Stromal cell of bone marrow (primary cell): Measurements from ENCODE around the gene AOC1.

Experiments used
- DNase-seq: peaks from one replicate; pipeline ENCODE4 v3.0.0-alpha.2; 2012; ENCODE audit warnings: low read depth

The AOC1 gene

DNA sequence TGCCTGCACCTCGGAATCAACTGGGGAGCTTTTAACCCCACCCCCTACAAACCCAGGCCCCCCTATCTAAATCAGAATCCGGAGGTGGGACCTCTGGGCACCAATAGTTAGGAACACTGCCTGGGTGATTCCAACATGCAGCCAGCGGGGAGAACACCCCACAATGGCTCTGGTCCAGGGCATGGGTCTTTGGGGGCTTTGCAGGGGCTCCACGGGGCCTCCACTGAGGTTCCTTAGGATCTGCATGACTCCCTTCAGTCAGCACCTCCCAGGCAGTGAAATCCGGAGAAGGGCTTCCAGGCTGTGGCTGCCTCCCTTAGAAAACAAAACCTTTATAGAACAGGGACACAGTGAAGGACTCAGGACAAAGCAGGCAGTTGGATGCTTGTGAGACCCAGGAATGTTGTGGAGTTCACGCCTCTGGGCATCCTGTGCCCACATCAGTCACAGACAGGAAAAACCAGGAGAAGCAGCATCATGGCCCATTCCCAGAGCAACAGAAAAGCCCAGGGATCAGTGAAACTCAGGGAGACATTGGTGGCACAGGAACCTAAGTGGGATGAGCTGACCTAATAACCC is 16.5 kb upstream of the AOC1 start:
- no peak for DNase-seq

DNA sequence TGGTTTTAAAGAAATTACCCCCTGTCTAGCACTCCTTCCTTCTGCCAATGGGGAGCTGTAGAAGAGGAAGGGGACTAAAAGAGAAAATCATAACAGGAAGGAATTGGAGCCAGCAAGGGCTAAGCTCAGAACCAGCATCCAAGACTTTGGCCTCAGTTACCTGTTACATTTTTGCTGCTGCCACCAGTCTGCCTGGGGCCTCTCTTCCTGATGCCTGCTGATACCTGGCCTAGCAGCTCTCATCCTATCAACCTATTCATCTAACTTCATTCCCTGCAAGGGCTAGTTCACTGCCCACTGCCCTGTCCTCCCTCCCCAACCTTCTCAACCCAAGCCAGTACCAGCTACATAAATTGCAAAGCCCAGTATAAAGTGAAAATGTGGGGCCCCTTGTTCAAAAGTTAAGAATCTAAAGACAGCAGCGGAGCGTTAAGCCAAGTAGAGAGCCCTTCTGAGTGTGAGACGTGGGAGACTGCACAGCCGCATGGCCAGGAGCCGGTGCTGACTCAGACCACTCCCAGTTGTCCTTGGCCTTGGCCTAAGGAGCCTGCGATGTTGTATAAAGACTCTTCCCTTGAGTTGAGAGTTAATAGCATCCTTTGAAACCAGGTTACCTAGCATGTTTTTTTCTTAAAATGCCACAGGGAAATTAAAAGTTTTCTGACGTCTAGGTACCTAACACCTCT is 13.2 kb upstream of the AOC1 start:
- DNase-seq, result no peak

DNA sequence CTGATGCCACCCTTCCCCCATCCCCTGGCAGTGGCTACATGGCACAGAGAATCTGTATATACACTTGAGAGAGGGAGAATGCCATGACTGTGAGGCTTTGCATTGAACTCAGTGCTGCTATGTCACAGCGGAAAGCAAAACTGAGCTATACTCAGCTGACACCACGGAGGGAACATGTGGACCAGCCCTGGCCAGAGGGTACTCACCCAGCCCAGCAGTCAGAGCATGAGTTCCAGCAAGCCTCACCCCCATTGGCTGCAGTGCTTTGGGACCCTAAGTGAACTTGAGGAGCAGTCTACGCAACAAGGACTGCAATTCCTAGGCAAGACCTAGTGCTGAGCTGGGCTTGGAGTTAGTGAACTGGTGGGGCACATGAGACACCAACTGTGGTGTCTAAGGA is 10.3 kb upstream of the AOC1 start:
- DNase-seq, result no peak

DNA sequence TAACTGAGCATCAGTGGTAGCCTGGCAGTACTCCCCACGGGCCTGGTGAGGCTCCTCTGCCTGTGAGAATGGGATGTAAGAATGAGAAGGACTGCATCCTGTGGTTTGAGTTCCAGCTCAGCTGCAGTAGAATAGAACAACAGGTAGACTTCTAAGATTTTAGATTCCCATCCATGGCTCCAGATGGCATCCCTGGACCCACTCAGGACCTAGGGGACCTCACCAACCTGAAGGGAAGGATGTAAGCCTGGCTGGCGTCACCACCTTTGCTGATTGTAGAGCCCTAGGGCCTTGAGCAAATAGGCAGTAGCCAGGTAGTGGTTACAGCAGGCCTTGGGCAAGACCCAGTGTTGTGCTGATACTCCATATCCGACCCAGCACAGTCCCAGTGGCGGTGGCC is 9.6 kb upstream of the AOC1 start:
- DNase-seq, result no peak

DNA sequence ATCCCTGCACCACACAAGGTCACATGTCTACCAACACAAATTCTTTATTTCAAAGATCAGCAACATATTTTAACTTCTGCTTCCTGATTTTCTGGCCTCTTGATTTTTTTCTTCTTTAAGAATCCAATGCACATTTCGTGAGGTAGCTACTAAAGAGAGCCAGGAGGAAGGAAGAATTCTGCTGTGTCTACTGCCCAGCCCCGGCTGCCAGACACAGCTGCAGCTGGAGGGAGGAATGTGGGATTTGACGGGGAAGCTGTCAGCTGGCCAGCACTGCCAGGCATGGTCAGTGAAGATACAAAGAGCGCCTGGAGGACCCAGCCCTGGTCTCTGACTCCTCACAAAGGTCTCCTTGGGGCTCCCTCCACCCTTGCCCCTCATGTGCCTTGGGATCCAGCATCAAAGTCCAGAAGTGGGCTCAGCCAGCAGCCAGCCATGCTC is 6.9 kb upstream of the AOC1 start:
- DNase-seq, result no peak

DNA sequence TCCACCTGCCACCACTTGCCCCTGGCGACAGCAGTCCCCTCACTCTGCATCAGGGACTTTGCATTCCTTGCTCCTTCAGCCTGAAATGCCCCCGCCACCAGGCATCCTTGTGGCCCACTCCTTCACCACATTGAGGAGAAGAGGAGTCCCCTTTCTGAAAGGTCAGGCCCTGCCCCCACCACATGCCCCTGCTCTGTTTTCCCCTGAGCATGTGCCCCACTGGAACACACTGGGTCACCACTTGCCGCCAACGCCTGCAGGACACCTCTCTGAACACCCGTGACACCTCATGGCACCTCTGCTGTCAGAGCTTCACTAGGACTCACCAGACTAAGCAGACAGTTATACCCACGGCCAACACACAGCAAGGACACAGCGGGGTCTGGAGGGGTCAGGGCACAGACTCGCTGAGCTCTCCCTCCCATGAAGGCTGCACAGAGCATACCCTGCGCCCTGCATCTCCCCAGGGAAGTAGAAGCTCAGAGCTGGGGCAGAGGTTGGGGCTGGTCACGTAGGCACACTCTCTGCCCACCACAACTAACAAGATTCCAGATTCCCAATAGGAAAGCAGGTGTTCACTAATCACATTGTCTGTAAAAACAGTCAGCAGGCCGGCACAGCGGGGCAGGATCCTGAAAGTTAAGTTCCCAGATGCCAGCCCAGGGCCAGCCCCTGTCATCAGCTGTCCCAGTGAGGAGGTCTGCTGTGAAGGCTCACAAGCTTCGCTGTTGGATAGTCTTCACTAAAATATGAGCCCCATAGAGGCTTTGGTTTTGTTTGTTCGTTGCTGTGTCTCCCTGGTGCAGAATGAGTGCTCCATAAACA is 5.8 kb upstream of the AOC1 start:
- DNase-seq, result no peak

DNA sequence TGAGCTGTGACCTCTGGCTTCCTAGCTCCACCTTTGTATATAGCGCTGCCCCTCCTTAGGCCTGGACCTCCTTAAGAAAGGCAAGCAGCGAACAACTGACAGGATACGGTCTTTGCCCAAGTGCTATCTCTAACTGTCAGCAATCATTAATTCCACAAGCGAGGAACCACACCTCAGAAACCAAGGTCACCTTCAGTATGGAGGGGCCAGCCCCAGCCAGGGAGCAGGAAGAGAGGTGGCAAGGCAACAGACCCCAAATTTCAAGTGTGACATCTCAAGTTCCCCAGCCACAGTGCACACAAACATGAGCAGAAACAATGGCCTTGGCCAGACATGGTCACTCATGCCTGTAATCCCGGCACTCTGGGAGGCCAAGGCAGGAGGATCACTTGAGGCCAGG is 4.8 kb upstream of the AOC1 start:
- no peak for DNase-seq

DNA sequence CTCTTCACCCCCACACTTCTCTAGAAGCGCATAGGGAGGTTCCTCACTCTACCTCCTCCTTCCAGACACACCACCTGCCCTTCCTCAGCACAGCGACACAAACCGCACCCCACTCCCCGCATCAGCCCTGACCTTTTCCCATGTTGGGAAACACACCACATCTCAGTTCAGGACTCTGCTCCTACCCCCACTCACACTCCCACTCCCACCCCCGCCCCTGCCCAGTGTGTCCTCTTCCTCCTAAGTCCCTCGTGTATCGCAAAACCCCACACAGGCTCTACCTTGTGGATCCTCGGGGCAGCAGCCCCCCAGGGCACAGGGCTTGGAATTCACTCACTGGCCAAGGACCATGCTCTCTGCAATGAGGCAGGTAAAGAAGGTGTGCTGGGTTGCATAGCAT is 4.2 kb upstream of the AOC1 start:
- no peak for DNase-seq

DNA sequence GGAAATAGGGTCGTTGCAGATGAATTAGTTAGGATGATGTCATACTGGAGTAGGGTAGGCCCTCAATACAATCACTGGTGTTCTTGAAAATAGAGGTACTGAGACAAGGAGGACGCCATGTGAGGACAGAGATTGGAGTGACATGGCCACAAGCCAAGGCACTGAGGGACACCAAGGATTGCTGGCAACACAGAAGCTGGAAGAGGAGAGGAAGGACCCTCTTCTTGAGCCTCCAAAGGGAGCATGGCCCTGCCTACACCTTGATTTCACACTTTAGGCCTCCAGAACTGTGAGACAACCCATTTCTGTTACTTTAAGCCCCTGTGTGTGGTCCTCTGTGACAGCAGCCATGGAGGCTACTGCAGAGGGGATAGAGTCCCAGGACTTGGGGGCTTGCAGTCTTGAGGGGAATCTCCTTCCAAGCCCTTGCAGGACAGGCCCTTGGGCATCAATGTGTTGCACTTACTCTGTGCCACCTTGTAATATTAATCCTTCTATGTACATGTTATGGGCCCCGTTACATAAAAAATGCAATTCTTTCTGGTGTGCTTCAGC is 3.7 kb upstream of the AOC1 start:
- DNase-seq, result no peak

DNA sequence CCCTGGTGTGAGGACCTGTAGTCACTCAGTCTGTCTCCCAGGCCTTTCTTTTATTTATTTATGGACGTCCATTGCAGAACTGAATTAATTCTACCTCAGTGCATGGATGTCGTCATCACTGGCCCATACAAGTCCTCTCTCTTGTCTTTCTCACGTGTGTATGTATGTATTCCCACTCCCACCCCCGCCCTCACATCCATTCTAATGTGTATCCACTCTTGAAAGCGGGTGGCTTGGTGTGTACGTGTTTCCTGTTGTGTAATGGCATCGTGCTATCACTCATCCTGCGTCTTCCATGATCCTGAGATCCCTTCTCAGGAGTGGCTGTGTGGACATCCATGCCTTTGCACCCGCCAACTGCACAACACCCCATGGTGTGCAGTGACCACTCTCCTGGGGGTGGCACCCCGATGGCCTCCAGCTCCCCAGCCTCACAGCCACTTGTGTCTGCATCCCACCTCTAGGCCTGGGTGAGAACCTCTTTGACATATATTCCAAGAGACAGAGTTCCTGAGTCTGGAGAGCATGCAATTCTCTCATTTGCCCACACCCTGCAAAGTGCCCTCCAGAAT is 3.0 kb upstream of the AOC1 start:
- no peak for DNase-seq

DNA sequence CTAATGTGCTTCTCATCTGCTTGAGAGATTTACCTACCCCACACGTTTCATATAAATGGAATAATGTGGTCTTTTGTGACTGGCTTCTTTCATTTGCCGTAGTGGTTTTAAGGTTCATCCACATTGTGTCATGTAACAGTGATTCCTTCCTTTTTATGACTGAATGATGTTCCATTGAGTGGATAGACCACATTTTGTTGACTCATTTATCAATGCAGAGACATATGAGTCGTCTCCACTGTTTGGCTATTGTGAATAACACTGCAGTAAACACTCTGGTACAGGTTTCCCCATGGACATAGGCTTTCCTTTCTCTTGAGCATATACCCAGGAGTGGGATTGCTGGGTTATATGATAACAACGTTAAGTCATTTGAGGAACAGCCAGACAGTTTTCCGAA is 2.0 kb upstream of the AOC1 start:
- no peak for DNase-seq

DNA sequence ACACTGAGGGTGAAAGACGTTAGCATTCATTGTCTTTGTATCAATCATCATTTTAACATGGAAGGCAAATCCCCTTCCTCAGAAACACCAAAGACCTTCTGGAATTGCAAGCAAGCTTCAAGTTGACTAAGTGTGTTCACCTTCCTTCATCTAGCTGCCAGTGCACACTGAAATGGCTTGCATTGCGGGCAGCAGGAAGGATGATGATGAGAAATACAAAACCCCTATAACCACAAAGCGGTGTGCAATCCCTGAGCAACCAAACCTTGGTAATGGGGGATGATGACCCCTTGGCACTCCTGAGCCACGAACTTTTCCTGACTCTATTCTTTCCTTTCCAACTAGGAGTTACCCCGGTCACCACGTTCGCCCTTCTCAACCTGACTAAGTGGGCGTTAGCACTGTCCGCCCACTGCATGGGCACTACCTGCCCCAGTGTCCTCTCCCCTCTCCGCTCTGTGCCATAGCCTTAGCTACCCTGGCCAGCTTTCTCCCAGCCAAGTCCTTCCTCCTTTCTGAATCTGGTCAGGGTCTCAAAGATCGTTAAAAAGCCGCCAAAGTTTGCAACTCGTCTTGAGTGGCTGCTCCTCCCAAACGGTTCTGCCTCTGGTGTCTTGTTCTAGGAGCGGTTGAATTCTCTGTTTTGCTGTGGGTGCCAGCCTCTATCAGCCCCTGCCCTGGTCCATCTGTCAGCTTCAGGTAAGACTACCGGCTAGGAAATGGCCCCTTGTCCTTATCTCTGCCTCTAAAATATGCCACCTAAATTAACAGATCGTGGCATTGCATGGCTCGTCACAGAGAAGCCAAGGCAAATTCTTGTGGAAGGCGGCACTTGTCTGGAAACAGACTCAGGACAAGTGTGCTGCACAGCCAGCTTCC is 586 bp upstream of the AOC1 start:
- no peak for DNase-seq

DNA sequence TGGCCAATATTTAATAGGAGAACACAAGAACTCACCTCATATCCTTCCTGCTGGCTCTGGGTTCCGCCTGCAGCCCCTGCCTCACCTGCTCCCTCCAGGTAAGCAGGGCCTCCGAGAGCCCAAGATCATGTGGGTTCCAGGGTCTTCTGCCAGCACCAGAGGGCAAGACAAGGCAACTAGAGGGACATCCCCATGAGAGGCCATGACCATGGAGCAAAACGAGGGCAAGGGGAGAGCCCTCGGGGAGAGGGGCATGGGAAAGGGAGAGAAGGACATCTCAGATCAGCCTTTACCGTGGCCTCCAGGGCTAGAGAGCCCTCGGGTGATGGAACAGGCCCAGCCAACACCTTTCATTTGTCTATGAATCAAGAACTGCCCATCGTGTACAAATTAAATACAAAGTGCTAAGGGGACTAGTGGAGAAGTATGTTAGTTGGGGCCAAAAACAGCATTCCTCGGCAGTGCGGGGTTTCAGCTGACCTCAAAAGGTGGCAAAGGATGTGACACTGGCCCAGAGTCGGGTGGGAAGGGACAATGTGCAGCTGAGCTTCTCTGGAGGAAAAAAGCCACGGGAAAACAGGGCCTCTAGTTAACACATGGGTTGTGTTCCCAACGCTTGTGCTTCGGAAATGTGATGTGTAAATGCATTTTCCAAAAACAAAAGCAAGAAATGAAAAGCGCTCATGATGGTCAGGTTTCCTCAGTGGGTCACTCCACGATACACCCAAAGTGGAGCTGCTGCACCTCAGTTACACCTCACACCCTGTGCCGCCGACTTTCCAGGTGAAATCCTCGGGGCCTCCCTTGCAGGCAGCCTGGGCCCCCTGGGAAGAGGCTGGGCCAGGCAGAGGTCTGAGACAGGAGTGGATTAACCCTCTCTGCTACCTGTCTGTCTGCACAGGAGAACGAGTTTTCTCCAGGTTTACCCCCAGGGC is 2.0 kb downstream of the AOC1 start:
- no peak for DNase-seq

DNA sequence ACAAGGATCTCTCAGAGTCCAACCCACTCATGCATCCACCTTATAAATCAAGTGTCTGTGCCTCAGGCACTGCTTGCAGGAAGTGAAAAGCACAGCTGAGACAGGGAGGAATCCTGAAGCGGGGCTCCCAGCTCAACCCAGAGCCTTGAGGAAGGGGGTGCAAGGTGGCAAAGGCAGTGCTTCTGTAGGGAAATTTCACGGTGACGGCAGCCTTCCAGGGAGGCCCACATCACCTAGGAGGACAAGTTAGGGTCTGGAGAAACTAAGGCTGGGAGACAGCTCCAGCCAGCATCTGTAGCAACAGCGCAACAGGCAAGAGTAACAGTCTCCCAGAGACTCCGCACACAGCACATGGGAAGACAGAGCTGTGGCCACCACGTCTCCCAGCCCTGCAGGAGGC is 2.7 kb downstream of the AOC1 start:
- DNase-seq, result no peak

DNA sequence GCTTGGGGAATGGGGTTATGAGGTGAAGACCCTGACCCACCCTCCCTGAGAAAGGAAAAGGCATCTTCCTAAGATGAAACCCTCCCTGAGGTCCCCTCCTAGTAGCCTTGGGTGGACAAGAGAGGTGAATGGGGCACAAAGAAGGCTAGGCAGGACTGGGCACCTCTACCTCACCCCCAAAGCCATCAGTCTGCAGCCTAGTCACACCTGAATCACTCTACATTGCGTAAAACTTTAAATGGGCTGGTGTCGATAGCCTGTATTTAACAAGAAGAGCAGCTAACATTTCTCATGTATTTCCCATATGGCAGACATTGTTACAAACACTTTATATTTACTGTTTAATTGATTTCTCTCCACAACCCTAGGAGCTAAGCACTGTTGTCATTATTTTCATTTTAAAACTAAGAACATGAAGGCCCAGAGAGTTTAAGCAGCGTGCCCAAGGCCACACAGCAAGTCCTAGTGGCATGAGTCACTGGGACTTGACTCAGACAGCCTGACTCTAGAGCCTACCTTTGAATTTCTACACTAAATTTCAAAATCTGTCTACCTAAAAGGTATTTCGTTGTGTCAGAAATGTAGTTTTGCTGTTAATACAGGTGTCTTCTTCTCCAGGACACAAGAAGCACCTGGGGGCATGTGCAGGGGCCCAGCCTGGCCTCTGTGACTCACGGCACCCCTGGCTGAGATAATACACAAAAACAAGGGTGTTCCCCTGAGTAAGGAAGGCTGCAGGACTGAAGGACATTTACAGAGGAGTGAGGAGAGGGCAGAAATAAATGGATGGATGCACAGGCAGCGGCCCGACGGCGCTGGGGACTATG is 3.4 kb downstream of the AOC1 start:
- DNase-seq, result no peak

DNA sequence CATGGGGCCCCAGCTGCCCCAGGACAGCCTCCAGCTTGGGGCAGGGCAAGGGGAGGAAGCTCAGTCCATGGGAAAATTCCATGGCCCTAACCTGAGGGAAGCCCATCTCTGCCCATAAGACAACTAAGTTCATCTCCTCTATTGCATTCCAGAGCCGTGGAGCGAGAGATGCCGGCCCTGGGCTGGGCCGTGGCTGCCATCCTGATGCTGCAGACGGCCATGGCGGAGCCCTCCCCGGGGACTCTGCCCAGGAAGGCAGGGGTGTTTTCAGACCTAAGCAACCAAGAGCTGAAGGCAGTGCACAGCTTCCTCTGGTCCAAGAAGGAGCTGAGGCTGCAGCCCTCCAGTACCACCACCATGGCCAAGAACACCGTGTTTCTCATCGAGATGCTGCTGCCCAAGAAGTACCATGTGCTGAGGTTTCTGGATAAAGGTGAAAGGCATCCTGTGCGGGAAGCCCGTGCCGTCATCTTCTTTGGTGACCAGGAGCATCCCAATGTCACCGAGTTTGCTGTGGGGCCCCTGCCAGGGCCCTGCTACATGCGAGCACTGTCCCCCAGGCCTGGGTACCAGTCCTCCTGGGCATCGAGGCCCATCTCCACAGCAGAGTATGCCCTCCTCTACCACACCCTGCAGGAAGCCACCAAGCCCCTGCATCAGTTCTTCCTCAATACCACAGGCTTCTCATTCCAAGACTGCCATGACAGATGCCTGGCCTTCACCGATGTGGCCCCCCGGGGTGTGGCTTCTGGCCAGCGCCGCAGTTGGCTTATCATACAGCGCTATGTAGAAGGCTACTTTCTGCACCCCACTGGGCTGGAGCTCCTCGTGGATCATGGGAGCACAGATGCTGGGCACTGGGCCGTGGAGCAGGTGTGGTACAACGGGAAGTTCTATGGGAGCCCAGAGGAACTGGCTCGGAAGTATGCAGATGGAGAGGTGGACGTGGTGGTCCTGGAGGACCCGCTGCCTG is 4.3 kb downstream of the AOC1 start:
- no peak for DNase-seq

DNA sequence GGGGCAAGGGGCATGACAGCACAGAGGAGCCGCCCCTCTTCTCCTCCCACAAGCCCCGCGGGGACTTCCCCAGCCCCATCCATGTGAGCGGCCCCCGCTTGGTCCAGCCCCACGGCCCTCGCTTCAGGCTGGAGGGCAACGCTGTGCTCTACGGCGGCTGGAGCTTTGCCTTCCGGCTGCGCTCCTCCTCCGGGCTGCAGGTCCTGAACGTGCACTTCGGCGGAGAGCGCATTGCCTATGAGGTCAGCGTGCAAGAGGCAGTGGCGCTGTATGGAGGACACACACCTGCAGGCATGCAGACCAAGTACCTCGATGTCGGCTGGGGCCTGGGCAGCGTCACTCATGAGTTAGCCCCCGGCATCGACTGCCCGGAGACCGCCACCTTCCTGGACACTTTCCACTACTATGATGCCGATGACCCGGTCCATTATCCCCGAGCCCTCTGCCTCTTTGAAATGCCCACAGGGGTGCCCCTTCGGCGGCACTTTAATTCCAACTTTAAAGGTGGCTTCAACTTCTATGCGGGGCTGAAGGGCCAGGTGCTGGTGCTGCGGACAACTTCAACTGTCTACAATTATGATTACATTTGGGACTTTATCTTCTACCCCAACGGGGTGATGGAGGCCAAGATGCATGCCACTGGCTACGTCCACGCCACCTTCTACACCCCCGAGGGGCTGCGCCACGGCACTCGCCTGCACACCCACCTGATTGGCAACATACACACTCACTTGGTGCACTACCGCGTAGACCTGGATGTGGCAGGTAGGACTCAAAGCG is 5.1 kb downstream of the AOC1 start:
- DNase-seq, result no peak
